Heart left ventricle (tissue), 13 donors: Measurements from ENCODE around the gene IFNLR1.

Experiments used
- POLR2A ChIP-seq, 2 donors: fragments of 450-650 bp; IDR thresholded peaks; one replicate each; pipeline ENCODE4 v1.6.1; 2017; ENCODE audit warnings: antibody characterized with exemption in 2 of 2, mild to moderate bottlenecking in 2 of 2, moderate library complexity in 2 of 2
- TF ChIP-seq, protein P1 (sequence below), 12 donors: fragments of 200-600 bp; sonication (generic) in 4 of 12; IDR thresholded peaks; one replicate each; pipeline versions ENCODE4 v1.5.0 to v1.8.0; 2018 to 2022; ENCODE audit warnings: antibody characterized with exemption in 12 of 12, mild to moderate bottlenecking in 5 of 12
- donor health status: ischemic (EF 13 %, LVEDD 7.1; RV severe dilation, severe dysfunction).
- donor health status: DM: no; HTN: yes; CAD: no.
- donor health status: DM: no; HTN: no; CAD: no.
- donor health status: ischemic (EF 25% LVEDD 6.9; RV normal size, moderate dysfunction).
- donor health status: ischemic (EF 25% LVEDD 5.7; RV mildly dilated, moderate dysfunction).
- donor health status: ischemic (EF 35%, LVEDD 5.7; RV mildly dilated, moderate dysfunction).
- donor health status: nonischemic (EF 11% LVEDD 7.7; RV severe dilation, severe dysfunction).
- donor health status: DM: yes; HTN: yes; CAD: no.
- donor health status: PGD.
- donor health status: ischemic (EF 29% LVEDD 5.4; RV normal size, mild dysfunction).
- donor health status: nonischemic (EF 23%, LVEDD 6.1; RV moderate dilation, normal function).

GRCh38 chr1:24180676-24181075 lies 6.4 kb downstream of the IFNLR1 start:
- TF ChIP-seq POLR2A (IDR thresholded peaks at IDR 0.05): no peak
- TF ChIP-seq, protein P1, sequence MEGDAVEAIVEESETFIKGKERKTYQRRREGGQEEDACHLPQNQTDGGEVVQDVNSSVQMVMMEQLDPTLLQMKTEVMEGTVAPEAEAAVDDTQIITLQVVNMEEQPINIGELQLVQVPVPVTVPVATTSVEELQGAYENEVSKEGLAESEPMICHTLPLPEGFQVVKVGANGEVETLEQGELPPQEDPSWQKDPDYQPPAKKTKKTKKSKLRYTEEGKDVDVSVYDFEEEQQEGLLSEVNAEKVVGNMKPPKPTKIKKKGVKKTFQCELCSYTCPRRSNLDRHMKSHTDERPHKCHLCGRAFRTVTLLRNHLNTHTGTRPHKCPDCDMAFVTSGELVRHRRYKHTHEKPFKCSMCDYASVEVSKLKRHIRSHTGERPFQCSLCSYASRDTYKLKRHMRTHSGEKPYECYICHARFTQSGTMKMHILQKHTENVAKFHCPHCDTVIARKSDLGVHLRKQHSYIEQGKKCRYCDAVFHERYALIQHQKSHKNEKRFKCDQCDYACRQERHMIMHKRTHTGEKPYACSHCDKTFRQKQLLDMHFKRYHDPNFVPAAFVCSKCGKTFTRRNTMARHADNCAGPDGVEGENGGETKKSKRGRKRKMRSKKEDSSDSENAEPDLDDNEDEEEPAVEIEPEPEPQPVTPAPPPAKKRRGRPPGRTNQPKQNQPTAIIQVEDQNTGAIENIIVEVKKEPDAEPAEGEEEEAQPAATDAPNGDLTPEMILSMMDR (IDR thresholded peaks at IDR 0.05): no peak
